ENCODE data around the gene ANKRD24.
A peak's percentile ranks its signal among the peaks of the same experiment; 100 is the strongest.

DNA sequence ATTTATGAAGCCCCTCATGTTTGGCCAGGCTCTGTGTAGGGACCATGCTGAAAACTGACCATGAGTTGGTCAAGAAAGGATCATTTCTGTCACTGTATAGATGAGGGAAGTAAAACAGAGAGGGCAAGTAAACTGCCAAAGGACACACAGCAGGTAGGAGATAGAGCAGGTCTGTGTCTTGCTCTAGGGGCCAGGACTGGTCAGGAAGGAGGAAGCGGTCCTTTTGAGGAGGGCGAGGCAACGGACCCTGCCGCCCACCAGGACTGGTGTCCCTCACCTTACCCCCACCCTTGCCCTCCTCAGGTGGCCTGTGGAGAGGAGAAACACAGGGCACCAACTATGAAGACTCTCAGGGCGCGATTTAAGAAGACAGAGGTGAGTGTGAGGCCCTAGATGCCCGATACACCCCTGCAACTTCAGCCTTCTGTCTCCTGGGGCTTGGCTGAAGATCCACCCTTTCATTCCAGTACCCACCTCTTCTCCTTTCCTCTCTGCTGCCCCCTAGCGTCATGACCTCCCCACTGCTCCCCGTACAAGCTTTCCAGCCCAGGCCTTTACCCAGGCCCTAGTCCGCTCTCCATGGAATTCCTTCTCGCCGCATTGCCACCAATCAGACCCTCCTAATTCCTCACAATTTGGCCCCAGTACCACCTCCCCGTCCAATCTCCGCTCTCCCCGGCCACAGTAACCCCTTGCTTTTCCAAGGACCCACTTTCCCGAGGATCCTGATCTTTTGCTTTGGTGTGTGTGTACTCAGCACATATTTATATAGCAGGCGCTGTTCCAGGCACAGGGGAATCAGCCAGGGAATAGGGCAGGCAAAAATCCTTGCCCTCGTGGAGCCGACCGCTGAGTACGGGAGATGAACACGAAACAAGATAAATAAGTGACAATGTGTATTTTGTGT, 3.9 kb downstream of the ANKRD24 start:
- TF ChIP-seq, protein P1, sequence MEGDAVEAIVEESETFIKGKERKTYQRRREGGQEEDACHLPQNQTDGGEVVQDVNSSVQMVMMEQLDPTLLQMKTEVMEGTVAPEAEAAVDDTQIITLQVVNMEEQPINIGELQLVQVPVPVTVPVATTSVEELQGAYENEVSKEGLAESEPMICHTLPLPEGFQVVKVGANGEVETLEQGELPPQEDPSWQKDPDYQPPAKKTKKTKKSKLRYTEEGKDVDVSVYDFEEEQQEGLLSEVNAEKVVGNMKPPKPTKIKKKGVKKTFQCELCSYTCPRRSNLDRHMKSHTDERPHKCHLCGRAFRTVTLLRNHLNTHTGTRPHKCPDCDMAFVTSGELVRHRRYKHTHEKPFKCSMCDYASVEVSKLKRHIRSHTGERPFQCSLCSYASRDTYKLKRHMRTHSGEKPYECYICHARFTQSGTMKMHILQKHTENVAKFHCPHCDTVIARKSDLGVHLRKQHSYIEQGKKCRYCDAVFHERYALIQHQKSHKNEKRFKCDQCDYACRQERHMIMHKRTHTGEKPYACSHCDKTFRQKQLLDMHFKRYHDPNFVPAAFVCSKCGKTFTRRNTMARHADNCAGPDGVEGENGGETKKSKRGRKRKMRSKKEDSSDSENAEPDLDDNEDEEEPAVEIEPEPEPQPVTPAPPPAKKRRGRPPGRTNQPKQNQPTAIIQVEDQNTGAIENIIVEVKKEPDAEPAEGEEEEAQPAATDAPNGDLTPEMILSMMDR (conservative IDR thresholded peaks at IDR 0.05; ENCODE audit: low read length), result peak; percentile 82
- TF ChIP-seq EZH2phosphoT487 (IDR thresholded peaks at IDR 0.05; ENCODE audit: borderline replicate concordance), result no peak
